ENCODE results near the gene NAXE. TPM values are rescaled to one million over a fixed set of nuclear protein-coding genes. Genes with fewer than 3 reads are reported as not detected.
A peak's percentile ranks its signal among the peaks of the same experiment; 100 is the strongest.
"Not testable (repeated sequence)": the region's sequence is repeated elsewhere in the genome, so short reads cannot be mapped to it uniquely, and the experiment has no call there.

The NAXE gene
- polyA plus RNA-seq, 1 experiment: 29.9 TPM

- POLR2A ChIA-PET: interaction anchor here (0.7 kb wide), 1 partner anchor 16 kb away, joined by 3 read pairs; no protein-coding TSS in a partner anchor
Measured at GRCh38 chr1:156608036-156608674, 16.6 kb downstream of the NAXE start.

GRCh38 chr1:156608981-156609380, 17.4 kb downstream of the NAXE start:
- Histone ChIP-seq H3K9me3 (ENCODE audit: control insufficient read depth, insufficient read depth, low read length) (no peaks in the 10 kb centered on the region), H3K27me3 (ENCODE audit: control insufficient read depth, insufficient read depth, low read length) (peaks cover 18% of the 10 kb centered on the region), H3K4me3 (ENCODE audit: low read depth, low read length) (no peak overlapping the region), H3K27ac (ENCODE audit: low read depth, low read length) (no peak overlapping the region)
- CTCF ChIA-PET: interaction anchor here (0.5 to 1.8 kb wide), 20 partner anchors 9 to 247 kb away, joined by 3 to 28 read pairs (median 6); partner anchors contain the start of gene TTC24
- DNase-seq (ENCODE audit: low read depth, low spot score): no peak
- TF ChIP-seq CTCF (IDR thresholded peaks at IDR 0.05; ENCODE audit: low read depth, low read length): peak; percentile 63
- POLR2A ChIA-PET: no interaction called here

More at GRCh38 chr1:156608036-156608674, 16.6 kb downstream of the NAXE start:
- Histone ChIP-seq H3K27ac (ENCODE audit: low read depth, low read length) (no peak overlapping the region), H3K4me3 (ENCODE audit: low read depth, low read length) (no peak overlapping the region), H3K9me3 (ENCODE audit: control insufficient read depth, insufficient read depth, low read length) (no peaks in the 10 kb centered on the region), H3K27me3 (ENCODE audit: control insufficient read depth, insufficient read depth, low read length) (peaks cover 18% of the 10 kb centered on the region)
- TF ChIP-seq CTCF (IDR thresholded peaks at IDR 0.05; ENCODE audit: low read depth, low read length): peak; percentile 91
- peak; percentile 39 for DNase-seq (ENCODE audit: low read depth, low spot score)
- CTCF ChIA-PET: interaction anchor here (0.6 to 1.8 kb wide), 20 partner anchors 9 to 223 kb away, joined by 3 to 28 read pairs (median 5); partner anchors contain the start of gene TTC24

GRCh38 chr1:156610072-156610471, 18.5 kb downstream of the NAXE start:
- DNase-seq (ENCODE audit: low read depth, low spot score); H3K27ac ChIP-seq (ENCODE audit: low read depth, low read length); H3K9me3 ChIP-seq (ENCODE audit: control insufficient read depth, insufficient read depth, low read length); POLR2A ChIA-PET; H3K4me3 ChIP-seq (ENCODE audit: low read depth, low read length): not testable (repeated sequence)
- CTCF ChIA-PET: interaction anchor here (0.6 to 1.2 kb wide), 3 partner anchors 17 to 344 kb away, joined by 3 to 5 read pairs (median 5); no protein-coding TSS in a partner anchor
- H3K27me3 ChIP-seq (ENCODE audit: control insufficient read depth, insufficient read depth, low read length): peaks cover 23% of the 10 kb centered on the region

- Histone ChIP-seq H3K27ac (ENCODE audit: low read depth, low read length) (no peak overlapping the region), H3K9me3 (ENCODE audit: control insufficient read depth, insufficient read depth, low read length) (no peaks in the 10 kb centered on the region), H3K27me3 (ENCODE audit: control insufficient read depth, insufficient read depth, low read length) (peaks cover 27% of the 10 kb centered on the region), H3K4me3 (ENCODE audit: low read depth, low read length) (no peak overlapping the region)
- ChIA-PET POLR2A (no interaction called here), CTCF (interaction anchor here (0.7 to 4.9 kb wide), 6 partner anchors 12 to 227 kb away, joined by 3 to 25 read pairs (median 7); no protein-coding TSS in a partner anchor)
- no peak for TF ChIP-seq CTCF (IDR thresholded peaks at IDR 0.05; ENCODE audit: low read depth, low read length)
- no peak for DNase-seq (ENCODE audit: low read depth, low spot score)
Measured at GRCh38 chr1:156612666-156613065, 21.1 kb downstream of the NAXE start.

GRCh38 chr1:156615946-156616345, 24.4 kb downstream of the NAXE start:
- CTCF ChIA-PET: interaction anchor here (2.6 kb wide), 1 partner anchor 11 kb away, joined by 12 read pairs; no protein-coding TSS in a partner anchor
- no peak for TF ChIP-seq CTCF (IDR thresholded peaks at IDR 0.05; ENCODE audit: low read depth, low read length)
- H3K4me3 ChIP-seq (ENCODE audit: low read depth, low read length): no peak overlapping the region
- POLR2A ChIA-PET: no interaction called here
- H3K27ac ChIP-seq (ENCODE audit: low read depth, low read length): no peak overlapping the region
- DNase-seq (ENCODE audit: low read depth, low spot score): no peak
- H3K9me3 ChIP-seq (ENCODE audit: control insufficient read depth, insufficient read depth, low read length): no peaks in the 10 kb centered on the region
- peaks cover 41% of the 10 kb centered on the region for H3K27me3 ChIP-seq (ENCODE audit: control insufficient read depth, insufficient read depth, low read length)
